Thyroid gland (tissue), 4 donors: ENCODE measurements around the gene TMEM258. TPM values are rescaled to one million over a fixed set of nuclear protein-coding genes. Genes with fewer than 3 reads are reported as not detected.

Experiments used
- DNase-seq, 2 donors: peaks; one replicate each; pipeline ENCODE4 v3.0.0-alpha.2; 2019
- H3K27ac ChIP-seq, 3 donors: fragments of 200-600 bp; sonication (generic); 1 replicate in 2 of 3; 2 replicates in 1 of 3; pipeline ENCODE4 v1.5.1; 2016 to 2019; ENCODE audit warnings: mild to moderate bottlenecking in 1 of 3, moderate library complexity in 1 of 3
- H3K27me3 ChIP-seq: fragments of 200-600 bp; sonication (generic); one replicate; pipeline ENCODE4 v1.5.1; 2019
- H3K36me3 ChIP-seq, 2 donors: fragments of 200-600 bp; sonication (generic); one replicate each; pipeline ENCODE4 v1.5.1; 2016 to 2019
- H3K4me1 ChIP-seq, 2 donors: fragments of 200-600 bp; sonication (generic); one replicate each; pipeline ENCODE4 v1.5.1; 2017 to 2019
- H3K4me3 ChIP-seq, 3 donors: fragments of 200-600 bp; sonication (generic); replicated peaks in 1 of 3; 1 replicate in 2 of 3; 2 replicates in 1 of 3; pipeline ENCODE4 v1.5.1; 2016; ENCODE audit warnings: mild to moderate bottlenecking in 1 of 3
- H3K9me3 ChIP-seq: fragments of 200-600 bp; sonication (generic); one replicate; pipeline ENCODE4 v1.5.1; 2017
- CTCF ChIP-seq, 6 experiments: fragments of 200-600 bp in 3 of 6; fragments of 450-650 bp in 3 of 6; sonication (generic) in 3 of 6; IDR thresholded peaks; one replicate each; pipeline ENCODE4 v1.5.1; 2016 to 2019; ENCODE audit warnings: antibody characterized with exemption in 6 of 6, mild to moderate bottlenecking in 2 of 6, inconsistent platforms in 1 of 6, moderate library complexity in 1 of 6
- POLR2A ChIP-seq, 2 donors: fragments of 450-650 bp; IDR thresholded peaks; one replicate each; pipeline ENCODE4 v1.6.1; 2017; ENCODE audit warnings: antibody characterized with exemption in 2 of 2, mild to moderate bottlenecking in 2 of 2, moderate library complexity in 1 of 2
- WGBS, 2 donors: methylation state at CpG; one replicate each; pipeline ENCODE4 v1.1.5; 2017; 5-methylcytosine and 5-hydroxymethylcytosine counted together
- intact Hi-C: fragments of 100-400 bp; cut with DNase I; formaldehyde crosslinking; loops from one replicate; pipeline ENCODE4 v1.15.1; 2023
- total RNA-seq, 4 donors: library from RNA; depleted of rRNA; stranded (reverse); fragments of >200 nt; gene quantifications; one replicate each; pipeline ENCODE4 v1.2.3, GENCODE V29; 2016

TMEM258 gene
- total RNA-seq, 4 donors from 2014 or later: 28.0 to 57.9 (median 48.1) TPM

DNA sequence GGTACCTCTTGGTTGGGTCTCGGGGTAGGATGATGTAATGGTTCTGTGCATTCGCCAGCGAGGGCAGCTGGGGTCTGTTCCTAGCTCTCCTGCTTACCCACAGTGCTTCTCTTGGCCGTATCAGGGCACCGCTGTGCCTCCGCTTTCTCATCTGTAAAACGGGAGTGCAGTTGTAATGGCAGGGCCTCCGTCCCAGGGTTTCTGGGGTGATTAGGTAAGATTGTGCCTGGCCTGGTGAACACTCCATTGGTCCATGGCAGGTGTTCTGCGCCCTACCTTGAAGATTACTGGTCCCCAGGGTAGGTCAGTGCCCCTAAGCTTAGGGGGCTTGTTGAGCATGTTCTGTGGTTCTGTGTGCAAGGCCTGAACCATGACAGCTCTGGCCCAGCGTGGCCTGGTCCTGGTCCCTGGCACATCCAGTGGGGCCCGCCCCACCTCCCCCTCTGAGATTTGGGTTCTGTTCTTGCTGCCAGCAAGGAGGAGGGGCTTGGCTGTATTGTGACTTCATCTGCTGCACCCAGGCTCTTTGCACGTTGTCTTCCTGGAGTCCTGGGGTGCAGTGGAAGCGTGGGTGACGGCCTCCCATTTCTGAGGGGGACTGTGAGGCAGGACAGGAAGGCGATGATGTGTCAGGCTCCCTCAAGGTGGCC is 35.1 kb downstream of the TMEM258 start:
- TF ChIP-seq CTCF (IDR thresholded peaks at IDR 0.05) (no peak), POLR2A (IDR thresholded peaks at IDR 0.05) (no peak)
- H3K9me3 ChIP-seq: no peaks in the 10 kb centered on the region
- intact Hi-C loops: no loop called here
- H3K27ac ChIP-seq: no peak overlapping the region
- no peaks in the 10 kb centered on the region for H3K36me3 ChIP-seq
- H3K27me3 ChIP-seq: no peaks in the 10 kb centered on the region
- peaks cover 0 to 3% of the 10 kb centered on the region in 2 donors for H3K4me1 ChIP-seq
- WGBS, 2 donors: 86 to 89% methylated on average over 6 to 11 of the region's 15 CpGs
- no peak overlapping the region for H3K4me3 ChIP-seq
- DNase-seq: no peak

DNA sequence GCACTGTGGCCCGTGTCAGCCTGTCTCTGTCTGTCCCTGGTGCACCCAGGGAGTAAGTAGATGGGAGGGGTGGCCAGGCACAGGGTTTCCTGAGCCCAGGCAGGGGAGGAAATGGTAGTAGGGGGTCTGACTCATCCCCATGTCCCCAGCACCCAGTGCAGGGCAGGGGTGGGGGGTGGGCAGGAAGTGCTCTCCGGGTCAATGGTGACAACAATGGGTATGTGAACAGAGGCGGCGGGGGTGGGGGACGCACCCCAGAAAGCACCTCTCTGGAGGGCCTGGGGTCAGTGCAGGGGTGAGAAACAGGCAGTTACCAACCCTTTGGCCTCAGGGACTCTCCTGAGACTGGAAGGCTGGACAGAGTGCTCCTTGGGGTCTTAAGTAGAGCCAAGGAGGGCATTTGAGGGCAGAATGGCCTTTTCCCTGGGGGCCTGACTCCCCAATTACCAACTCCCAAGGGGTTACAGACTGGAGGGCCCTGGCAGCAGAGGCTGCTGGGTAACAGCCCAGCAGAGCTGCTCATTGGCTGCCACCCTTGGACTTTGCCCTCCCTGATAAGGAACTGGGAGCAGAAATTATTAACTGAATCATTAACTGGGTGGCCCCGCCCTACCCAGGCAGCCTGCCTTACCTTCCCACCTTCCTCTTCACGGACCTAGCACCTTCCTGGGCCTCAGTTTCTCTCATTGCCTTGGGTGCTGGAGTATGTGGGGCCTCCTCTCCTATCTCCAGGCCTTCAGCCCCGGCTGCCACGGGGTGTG is 35.8 kb downstream of the TMEM258 start:
- WGBS, 2 donors: 76 to 82% methylated on average over 3 to 9 of the region's 9 CpGs
- Histone ChIP-seq H3K27me3 (no peaks in the 10 kb centered on the region), H3K4me1 (peaks cover 5 to 8% of the 10 kb centered on the region in 2 donors), H3K4me3 (no peak overlapping the region), H3K9me3 (no peaks in the 10 kb centered on the region), H3K36me3 (no peaks in the 10 kb centered on the region), H3K27ac (no peak overlapping the region)
- no peak for DNase-seq
- no peak for TF ChIP-seq CTCF (IDR thresholded peaks at IDR 0.05)
- TF ChIP-seq POLR2A (IDR thresholded peaks at IDR 0.05): no peak
- intact Hi-C loops: no loop called here

DNA sequence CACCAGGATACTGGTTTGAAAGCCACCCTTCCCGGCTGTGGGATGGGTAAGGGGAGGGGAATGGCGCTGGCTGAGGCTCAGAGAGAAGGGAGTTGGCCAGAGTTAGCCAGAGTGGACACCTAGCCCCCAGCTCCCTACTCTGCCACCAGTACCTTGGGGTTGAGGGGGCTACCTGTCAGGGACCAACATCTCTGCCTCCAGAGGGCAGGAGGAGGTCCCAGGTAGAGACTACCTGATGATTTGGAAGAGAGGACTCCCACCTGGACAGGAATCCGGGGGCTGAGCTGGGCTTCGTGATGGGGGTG is 36.3 kb downstream of the TMEM258 start:
- DNase-seq: no peak
- no peak overlapping the region for H3K27ac ChIP-seq
- 74 to 75% methylated on average over 4 of the region's 4 CpGs for WGBS, 2 donors
- no peaks in the 10 kb centered on the region for H3K9me3 ChIP-seq
- H3K4me1 ChIP-seq: peaks cover 5 to 8% of the 10 kb centered on the region in 2 donors
- TF ChIP-seq CTCF (IDR thresholded peaks at IDR 0.05) (no peak), POLR2A (IDR thresholded peaks at IDR 0.05) (no peak)
- intact Hi-C loops: no loop called here
- H3K36me3 ChIP-seq: no peaks in the 10 kb centered on the region
- no peaks in the 10 kb centered on the region for H3K27me3 ChIP-seq
- H3K4me3 ChIP-seq: no peak overlapping the region

- no peak overlapping the region for H3K4me3 ChIP-seq
- H3K27ac ChIP-seq: no peak overlapping the region
- intact Hi-C loops: no loop called here
- 82 to 94% methylated on average over 15 to 23 of the region's 31 CpGs for WGBS, 2 donors
- no peaks in the 10 kb centered on the region for H3K36me3 ChIP-seq
- H3K9me3 ChIP-seq: no peaks in the 10 kb centered on the region
- H3K4me1 ChIP-seq: peaks cover 5 to 8% of the 10 kb centered on the region in 2 donors
- no peaks in the 10 kb centered on the region for H3K27me3 ChIP-seq
- TF ChIP-seq POLR2A (IDR thresholded peaks at IDR 0.05) (no peak), CTCF (IDR thresholded peaks at IDR 0.05) (no peak)
- no peak for DNase-seq
Measured at GRCh38 chr11:61754534-61755482, 37.6 kb downstream of the TMEM258 start.
